ENCODE measurements around the gene HGFAC.

HGFAC gene

GRCh38 chr4:3427134-3427476 lies 14.7 kb upstream of the HGFAC start:
- DNase-seq: no peak

- no peak for DNase-seq
These were observed 13.9 kb upstream of the HGFAC start for GRCh38 chr4:3427706-3428446.

GRCh38 chr4:3429651-3430050 lies 12.1 kb upstream of the HGFAC start:
- DNase-seq: no peak

- DNase-seq: no peak
These were observed 11.2 kb upstream of the HGFAC start for GRCh38 chr4:3430524-3430923.

- DNase-seq: no peak
These were observed 10.2 kb upstream of the HGFAC start for GRCh38 chr4:3431446-3431993.

- DNase-seq: no peak
These were observed 9.4 kb upstream of the HGFAC start for GRCh38 chr4:3432381-3432790.

- DNase-seq: no peak
These were observed 8.5 kb upstream of the HGFAC start for GRCh38 chr4:3433138-3433869.

- DNase-seq: no peak
These were observed 6.7 kb upstream of the HGFAC start for GRCh38 chr4:3434881-3435685.

GRCh38 chr4:3435686-3435956 lies 6.1 kb upstream of the HGFAC start:
- DNase-seq: no peak

GRCh38 chr4:3436048-3436797 lies 5.5 kb upstream of the HGFAC start:
- no peak for DNase-seq

- DNase-seq: peak; percentile 99
These were observed 4.8 kb upstream of the HGFAC start for GRCh38 chr4:3436798-3437581.

GRCh38 chr4:3437582-3437936 lies 4.2 kb upstream of the HGFAC start:
- no peak for DNase-seq

GRCh38 chr4:3437998-3438846 lies 3.5 kb upstream of the HGFAC start:
- no peak for DNase-seq

- DNase-seq: no peak
These were observed 3.0 kb upstream of the HGFAC start for GRCh38 chr4:3438847-3439180.

GRCh38 chr4:3439391-3439790 lies 2.4 kb upstream of the HGFAC start:
- DNase-seq: no peak

GRCh38 chr4:3440011-3440410 lies 1.8 kb upstream of the HGFAC start:
- DNase-seq: no peak

GRCh38 chr4:3440979-3441500 lies 728 bp upstream of the HGFAC start:
- DNase-seq: no peak

GRCh38 chr4:3442460-3442958 lies 741 bp downstream of the HGFAC start:
- DNase-seq: no peak

- DNase-seq: peak; percentile 99
These were observed 1.4 kb downstream of the HGFAC start for GRCh38 chr4:3442959-3443749.

GRCh38 chr4:3443750-3444309 lies 2.1 kb downstream of the HGFAC start:
- peak; percentile 44 for DNase-seq
